SU-DHL-6 (cell line): ENCODE results near the gene RPP14.
"Not testable (repeated sequence)": the region's sequence is repeated elsewhere in the genome, so short reads cannot be mapped to it uniquely, and the experiment has no call there.

ENCODE experiments used
- H2AFZ ChIP-seq: fragments of 200-600 bp; sonication (generic); 2 replicates; pipeline ENCODE4 v1.6.1; 2014; ENCODE audit warnings: low read depth, mild to moderate bottlenecking, moderate library complexity, mixed read lengths, antibody characterized with exemption, low read length; ENCODE audit not compliant: severe bottlenecking
- H3F3A ChIP-seq: fragments of 200-600 bp; shearing (Covaris generic); 2 replicates; pipeline ENCODE4 v1.6.0; 2016; ENCODE audit warnings: antibody characterized with exemption, mild to moderate bottlenecking; ENCODE audit not compliant: insufficient read depth
- H3K27ac ChIP-seq: fragments of 200-600 bp; sonication (generic); 2 replicates; pipeline ENCODE4 v1.5.1; 2016; ENCODE audit warnings: low read depth, mild to moderate bottlenecking, low read length, moderate library complexity, mixed read lengths
- H3K27me3 ChIP-seq: fragments of 200-600 bp; sonication (generic), shearing (Covaris generic); 2 replicates; pipeline ENCODE4 v1.6.0; 2014; ENCODE audit warnings: mild to moderate bottlenecking, low read length
- H3K36me3 ChIP-seq: fragments of 200-600 bp; sonication (generic); 2 replicates; pipeline ENCODE4 v1.6.1; 2014; ENCODE audit warnings: mild to moderate bottlenecking, low read length, mixed read lengths
- H3K4me2 ChIP-seq: fragments of 300-600, 200-600 bp; shearing (Covaris generic), sonication (generic); 2 replicates; pipeline ENCODE4 v1.6.0; 2014; ENCODE audit warnings: low read length, low read depth, mild to moderate bottlenecking; ENCODE audit not compliant: poor library complexity, severe bottlenecking
- H3K4me3 ChIP-seq: fragments of 200-600 bp; sonication (generic); 2 replicates; pipeline ENCODE4 v1.5.1; 2014; ENCODE audit warnings: antibody characterized with exemption, low read length, mild to moderate bottlenecking, mixed read lengths; ENCODE audit not compliant: insufficient read depth, poor library complexity, severe bottlenecking
- H3K79me2 ChIP-seq: fragments of 200-600 bp; sonication (generic); 2 replicates; pipeline ENCODE4 v1.6.1; 2014; ENCODE audit warnings: mild to moderate bottlenecking, low read length, moderate library complexity; ENCODE audit not compliant: insufficient read depth
- H3K9ac ChIP-seq: fragments of 200-600 bp; sonication (generic); 2 replicates; pipeline ENCODE4 v1.7.0; 2014; ENCODE audit warnings: mild to moderate bottlenecking, low read length
- H3K9me2 ChIP-seq: fragments of 200-600 bp; sonication (generic); replicated peaks from 2 replicates; pipeline ENCODE4 v1.6.1; 2014; ENCODE audit warnings: low read length; ENCODE audit not compliant: insufficient read depth
- H3K9me3 ChIP-seq: fragments of 200-600 bp; sonication (generic); 2 replicates; pipeline ENCODE4 v1.6.1; 2014; ENCODE audit warnings: low read length, mixed read lengths; ENCODE audit not compliant: insufficient read depth
- H4K20me1 ChIP-seq: fragments of 200-600 bp; sonication (generic); 2 replicates; pipeline ENCODE4 v1.6.1; 2014; ENCODE audit warnings: low read depth, mild to moderate bottlenecking, antibody characterized with exemption, low read length, moderate library complexity, mixed read lengths
- CTCF ChIP-seq: fragments of 200-600 bp; sonication (generic); IDR thresholded peaks from one replicate; pipeline ENCODE4 v1.5.1; 2017; ENCODE audit warnings: antibody characterized with exemption, mild to moderate bottlenecking, low read length, moderate library complexity; ENCODE audit not compliant: insufficient read depth, poor library complexity, severe bottlenecking
- EZH2phosphoT487 ChIP-seq: fragments of 200-600 bp; sonication (generic), shearing (Covaris generic); conservative IDR thresholded peaks from 2 replicates; pipeline ENCODE4 v1.6.1; 2018; ENCODE audit warnings: mild to moderate bottlenecking, antibody characterized with exemption, low read length, moderate library complexity, mixed read lengths

RPP14 gene

GRCh38 chr3:58271901-58272501 lies 34.0 kb upstream of the RPP14 start:
- H4K20me1 ChIP-seq, result no peaks in the 10 kb centered on the region
- H3K9me2 ChIP-seq, result no peaks in the 10 kb centered on the region
- peaks cover 4% of the 10 kb centered on the region for H3K36me3 ChIP-seq
- TF ChIP-seq CTCF, result no peak
- no peak for TF ChIP-seq EZH2phosphoT487
- H3K9me3 ChIP-seq, result no peaks in the 10 kb centered on the region
- no peak overlapping the region for H3K4me2 ChIP-seq
- no peak overlapping the region for H2AFZ ChIP-seq
- H3K9ac ChIP-seq, result no peak overlapping the region
- no peaks in the 10 kb centered on the region for H3F3A ChIP-seq
- H3K27ac ChIP-seq, result no peak overlapping the region
- H3K4me3 ChIP-seq, result no peak overlapping the region
- no peaks in the 10 kb centered on the region for H3K27me3 ChIP-seq
- no peaks in the 10 kb centered on the region for H3K79me2 ChIP-seq

DNA sequence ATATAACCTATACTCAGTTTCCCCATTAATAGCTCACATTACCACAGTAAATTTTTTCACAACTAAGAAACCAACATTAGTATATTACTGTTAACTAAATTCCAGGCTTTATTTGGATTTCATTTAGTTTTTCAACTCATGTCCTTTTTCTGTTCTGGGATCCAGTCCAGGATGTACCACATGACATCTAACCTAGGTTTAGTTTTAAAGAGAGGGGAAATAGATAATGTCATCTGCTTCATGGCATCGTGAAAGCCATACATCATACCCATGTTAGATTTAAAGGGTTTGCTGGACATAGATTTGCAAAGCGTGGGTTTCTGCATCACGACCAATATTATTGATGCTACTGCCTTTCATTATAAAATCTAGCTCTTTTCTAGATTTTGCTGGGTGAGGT lies 33.2 kb upstream of the RPP14 start:
- Histone ChIP-seq H3K79me2 (no peaks in the 10 kb centered on the region), H3K27me3 (no peaks in the 10 kb centered on the region), H3K9me2 (no peaks in the 10 kb centered on the region), H3K36me3 (peaks cover 4% of the 10 kb centered on the region), H3K4me2 (no peak overlapping the region), H3K4me3 (no peak overlapping the region), H3K9ac (no peak overlapping the region), H4K20me1 (no peaks in the 10 kb centered on the region), H3F3A (no peaks in the 10 kb centered on the region), H3K27ac (no peak overlapping the region), H2AFZ (no peak overlapping the region), H3K9me3 (no peaks in the 10 kb centered on the region)
- TF ChIP-seq EZH2phosphoT487 (no peak), CTCF (no peak)

GRCh38 chr3:58273362-58273761 lies 32.7 kb upstream of the RPP14 start:
- H3K36me3 ChIP-seq, H3K4me3 ChIP-seq, H3K27me3 ChIP-seq, H4K20me1 ChIP-seq, H3K27ac ChIP-seq, H3K9me3 ChIP-seq, H3K9me2 ChIP-seq, H3F3A ChIP-seq, H3K9ac ChIP-seq, H3K4me2 ChIP-seq, H2AFZ ChIP-seq, H3K79me2 ChIP-seq: not testable (repeated sequence)

DNA sequence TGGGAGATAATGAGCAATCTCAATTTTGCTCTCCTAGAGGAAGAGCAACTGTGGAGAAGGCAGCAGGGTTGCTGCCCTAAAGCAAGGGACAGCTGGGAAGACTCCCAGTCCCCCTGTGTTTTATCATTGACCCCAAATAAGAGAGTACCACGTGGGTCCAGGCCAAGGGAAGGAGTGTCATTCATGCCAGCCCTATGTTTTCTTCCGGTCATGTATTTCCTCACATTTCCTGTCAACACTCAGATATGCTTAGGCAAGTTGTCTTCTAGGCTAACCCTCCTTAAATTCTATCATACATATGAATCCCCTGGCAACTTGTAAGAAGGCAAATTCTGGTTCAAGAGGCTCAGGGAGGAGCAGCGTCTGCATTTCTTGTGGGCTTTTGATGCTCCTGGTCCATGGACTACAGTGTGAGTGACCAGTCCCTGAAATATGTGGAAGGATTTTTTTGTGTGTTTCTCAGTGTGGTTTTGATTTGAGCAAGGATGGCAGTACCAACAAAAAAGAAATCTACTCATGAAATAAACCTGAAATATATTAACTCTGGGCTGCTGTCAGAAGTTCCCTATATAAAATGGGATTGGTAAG lies 31.9 kb upstream of the RPP14 start:
- Histone ChIP-seq H3K79me2 (no peaks in the 10 kb centered on the region), H3K9me2 (no peaks in the 10 kb centered on the region), H3K27ac (no peak overlapping the region), H3K9ac (no peak overlapping the region), H3K36me3 (peaks cover 4% of the 10 kb centered on the region), H3K4me2 (no peak overlapping the region), H3F3A (no peaks in the 10 kb centered on the region), H4K20me1 (no peaks in the 10 kb centered on the region), H2AFZ (no peak overlapping the region), H3K27me3 (no peaks in the 10 kb centered on the region), H3K4me3 (no peak overlapping the region), H3K9me3 (no peaks in the 10 kb centered on the region)
- no peak for TF ChIP-seq EZH2phosphoT487
- TF ChIP-seq CTCF, result no peak
